Activated CD4-positive, alpha-beta T cell treated with anti-CD3 and anti-CD28 coated beads for 48 hours (primary cell): ENCODE measurements around the gene RHBDL3.

Experiments
- DNase-seq: peaks from one replicate; pipeline ENCODE4 v3.0.0-alpha.2; 2020

Gene RHBDL3

GRCh38 chr17:32267690-32268205 lies 2.1 kb downstream of the RHBDL3 start:
- peak; percentile 40 for DNase-seq

GRCh38 chr17:32268734-32269288 lies 3.2 kb downstream of the RHBDL3 start:
- no peak for DNase-seq

DNA sequence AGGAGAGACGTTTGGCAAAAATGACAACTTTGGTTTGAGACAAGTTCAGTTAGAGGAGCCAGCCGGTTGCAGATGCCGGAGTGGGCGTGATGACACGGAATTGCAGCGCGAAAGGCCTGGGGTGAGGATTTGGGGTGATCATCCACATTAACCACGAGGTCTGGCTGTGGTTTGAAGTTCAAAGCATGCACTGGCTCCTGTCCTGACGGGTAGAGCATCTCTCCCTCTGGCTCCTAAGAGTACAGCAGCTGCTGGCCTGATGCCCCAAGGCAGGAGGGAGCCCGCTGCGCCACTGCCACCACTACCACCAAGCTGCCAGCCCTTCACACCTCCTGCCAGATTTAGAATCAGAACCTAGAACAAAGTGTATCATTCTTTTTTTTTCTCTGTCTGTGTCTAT lies 3.7 kb downstream of the RHBDL3 start:
- no peak for DNase-seq

- DNase-seq: no peak
These were observed 6.2 kb downstream of the RHBDL3 start for GRCh38 chr17:32271844-32272243.

- no peak for DNase-seq
These were observed 8.5 kb downstream of the RHBDL3 start for GRCh38 chr17:32274101-32274500.

DNA sequence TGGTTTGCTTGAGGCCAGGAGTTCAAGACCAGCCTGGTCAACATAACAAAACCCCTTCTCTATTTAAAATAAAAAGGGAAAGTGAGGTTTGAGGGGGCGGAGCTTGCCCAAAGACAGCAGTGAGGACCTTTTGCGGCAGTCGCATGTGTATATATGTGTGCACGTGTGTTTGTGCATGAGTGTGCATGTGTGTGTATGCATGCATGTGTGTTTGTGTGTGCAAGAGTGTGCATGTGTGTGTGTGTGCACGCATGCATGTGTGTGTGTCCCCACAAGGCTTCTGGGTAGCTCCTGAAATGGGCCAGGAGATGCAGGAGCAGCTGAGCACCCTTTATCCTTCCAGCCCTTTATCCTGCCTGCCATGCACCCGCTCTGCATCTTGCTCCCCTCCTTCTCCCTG lies 9.0 kb downstream of the RHBDL3 start:
- DNase-seq: no peak

GRCh38 chr17:32275060-32276042 lies 9.7 kb downstream of the RHBDL3 start:
- DNase-seq: peak; percentile 45

- DNase-seq: no peak
These were observed 10.6 kb downstream of the RHBDL3 start for GRCh38 chr17:32276171-32276601.

- no peak for DNase-seq
These were observed 11.7 kb downstream of the RHBDL3 start for GRCh38 chr17:32277284-32277683.

DNA sequence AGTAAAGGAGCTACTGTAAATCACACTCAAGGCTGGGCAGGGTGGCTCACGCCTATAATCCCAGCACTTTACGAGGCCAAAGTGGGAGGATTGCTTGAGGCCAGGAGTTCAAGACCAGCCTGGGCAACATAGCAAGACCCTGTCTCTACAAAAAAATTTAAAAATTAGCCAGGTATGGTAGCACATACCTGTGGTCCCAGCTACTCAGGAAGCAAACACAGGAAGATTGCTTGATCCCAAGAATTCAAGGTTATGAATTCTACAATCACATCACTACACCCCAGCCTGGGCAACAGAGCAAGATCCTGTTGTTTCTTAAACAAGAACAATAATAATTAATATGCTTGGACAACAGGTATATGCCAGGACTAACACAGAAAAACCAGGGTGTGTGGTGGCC lies 13.2 kb downstream of the RHBDL3 start:
- no peak for DNase-seq

DNA sequence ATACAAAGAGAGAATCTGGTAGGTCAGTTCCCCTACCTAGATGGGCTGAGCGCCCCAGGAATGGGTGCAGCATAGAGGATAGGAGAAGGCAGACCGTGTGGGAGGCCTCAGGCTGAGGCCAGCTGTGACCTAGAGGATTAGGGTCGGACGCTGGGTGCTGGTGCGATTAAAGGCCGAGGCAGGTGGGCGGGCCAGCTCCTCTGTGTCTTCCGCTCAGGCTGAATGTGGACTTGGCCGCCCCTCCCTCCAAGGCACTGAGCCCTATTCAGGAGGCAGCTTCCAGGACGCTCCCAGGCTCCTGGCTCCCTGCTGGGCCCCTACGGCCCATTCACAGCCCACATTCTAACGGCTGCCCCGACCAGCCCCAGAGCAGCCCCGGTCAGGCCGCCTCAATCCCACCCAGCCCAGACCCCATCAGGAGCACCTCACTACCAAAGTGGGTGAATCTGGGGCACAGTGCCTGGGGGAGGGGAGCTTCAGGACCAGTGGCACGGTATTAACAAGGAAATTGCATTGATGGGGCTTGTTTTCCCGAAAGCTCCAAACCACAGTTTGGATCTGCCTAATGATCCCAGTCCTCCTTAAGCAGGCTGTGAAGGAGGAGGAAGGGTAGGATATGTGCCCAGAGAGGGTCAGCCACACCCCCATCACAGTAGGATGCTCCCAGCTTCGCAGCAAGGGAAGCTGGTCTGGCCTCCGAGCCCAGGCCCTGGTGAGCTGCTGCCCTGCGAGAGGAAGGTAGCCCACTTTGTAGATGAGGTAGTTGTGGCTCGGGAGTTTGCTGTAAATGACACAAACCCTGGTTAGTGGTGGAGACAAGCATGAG lies 14.5 kb downstream of the RHBDL3 start:
- DNase-seq: no peak

DNA sequence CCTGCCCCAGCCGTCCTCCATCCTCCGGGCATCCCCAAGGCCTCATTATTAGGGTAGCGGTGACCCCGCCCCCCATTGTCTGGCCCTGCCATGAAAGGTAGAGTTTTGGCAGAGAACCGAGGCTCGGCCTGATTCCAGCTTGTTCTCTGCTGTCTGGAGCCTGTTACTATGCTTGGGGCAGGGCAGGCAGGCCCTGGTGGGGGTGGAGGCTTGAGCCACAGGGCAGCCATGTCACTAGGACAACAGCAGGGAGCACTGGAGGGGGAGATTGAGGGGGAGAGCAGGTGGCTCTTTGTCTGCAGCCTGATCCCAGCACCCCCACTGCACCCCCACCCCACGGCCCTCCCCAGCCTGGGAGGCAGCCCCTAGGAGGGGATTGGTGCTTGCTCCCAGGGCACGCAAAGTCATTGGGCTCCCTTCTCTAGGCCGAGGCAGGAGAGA lies 15.4 kb downstream of the RHBDL3 start:
- no peak for DNase-seq

GRCh38 chr17:32283745-32284201 lies 18.1 kb downstream of the RHBDL3 start:
- no peak for DNase-seq

GRCh38 chr17:32285306-32285705 lies 19.7 kb downstream of the RHBDL3 start:
- DNase-seq: no peak

- DNase-seq: no peak
These were observed 20.3 kb downstream of the RHBDL3 start for GRCh38 chr17:32285746-32286517.

- no peak for DNase-seq
These were observed 20.9 kb downstream of the RHBDL3 start for GRCh38 chr17:32286518-32286900.

- DNase-seq: no peak
These were observed 22.3 kb downstream of the RHBDL3 start for GRCh38 chr17:32287804-32288511.

GRCh38 chr17:32288615-32289014 lies 23.0 kb downstream of the RHBDL3 start:
- no peak for DNase-seq

DNA sequence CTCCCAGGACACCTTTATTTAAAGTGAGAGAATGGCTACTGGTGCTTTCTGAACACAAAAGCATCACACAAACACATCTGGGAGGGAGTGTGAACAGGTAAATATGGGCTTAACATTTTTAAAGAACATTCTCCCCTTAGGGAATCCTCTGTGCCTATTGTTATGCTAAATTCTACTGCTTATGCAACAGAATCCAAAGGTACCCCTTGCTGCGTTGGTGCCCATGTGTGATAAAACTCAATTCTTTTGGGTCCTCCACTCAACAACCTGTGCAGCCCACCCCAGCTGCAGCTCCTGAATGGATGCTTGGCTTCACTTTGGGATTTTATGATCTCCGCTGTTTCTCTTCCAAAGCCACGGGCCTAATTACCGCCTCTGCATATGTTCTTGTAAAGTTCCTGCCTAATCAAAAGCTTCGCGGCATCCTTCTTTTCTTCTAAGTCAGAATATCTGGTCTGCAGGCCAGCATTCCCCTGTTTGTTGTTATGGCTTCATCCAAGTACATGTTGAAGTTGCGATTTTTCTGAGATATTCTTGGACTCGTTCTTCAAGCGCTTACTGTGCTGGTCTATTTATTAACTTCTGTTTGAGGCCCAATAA lies 23.9 kb downstream of the RHBDL3 start:
- DNase-seq: no peak

DNA sequence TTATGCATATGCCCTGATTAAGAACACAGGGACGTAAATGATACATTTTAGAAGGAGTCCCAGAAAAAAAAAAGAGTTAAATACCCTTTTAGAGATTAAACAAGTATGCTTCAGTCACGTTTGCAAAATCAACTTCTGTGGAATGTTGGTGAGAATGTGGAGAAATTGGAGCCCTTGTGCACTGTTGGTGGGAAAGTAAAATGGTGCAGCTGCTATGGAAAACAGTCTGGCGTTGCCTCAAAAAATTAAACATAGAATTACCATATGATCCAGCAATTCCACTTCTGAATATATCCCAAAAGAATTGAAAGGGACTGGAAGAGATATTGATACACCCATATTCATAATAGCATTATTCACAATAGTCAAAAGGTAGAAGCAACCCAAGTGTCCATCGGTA lies 26.5 kb downstream of the RHBDL3 start:
- DNase-seq: no peak

GRCh38 chr17:32297424-32297823 lies 31.8 kb downstream of the RHBDL3 start:
- no peak for DNase-seq
